ENCODE measurements around the gene XXYLT1.
"Not testable (repeated sequence)": the region's sequence is repeated elsewhere in the genome, so short reads cannot be mapped to it uniquely, and the experiment has no call there.

XXYLT1 gene

DNA sequence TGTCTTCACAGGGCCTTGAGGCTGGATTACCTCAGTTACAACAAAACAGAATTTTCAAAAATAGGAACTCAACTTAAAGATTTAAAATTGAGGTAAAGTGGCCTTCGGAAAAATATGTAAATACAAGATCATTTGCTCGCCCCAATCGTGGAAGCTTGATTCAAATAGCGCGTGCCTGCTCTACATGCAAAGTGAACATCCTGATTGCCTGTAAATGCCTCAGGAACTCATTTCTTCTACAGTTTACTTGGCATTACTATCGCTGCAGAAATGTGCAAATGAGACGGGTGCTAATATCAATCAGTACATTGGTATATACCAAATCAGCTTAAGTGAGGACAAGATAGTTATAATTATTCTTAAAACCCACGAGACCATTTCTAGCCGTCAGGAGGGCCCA lies 159.2 kb downstream of the XXYLT1 start:
- DNase-seq (ENCODE audit: low read depth) = no peak

DNA sequence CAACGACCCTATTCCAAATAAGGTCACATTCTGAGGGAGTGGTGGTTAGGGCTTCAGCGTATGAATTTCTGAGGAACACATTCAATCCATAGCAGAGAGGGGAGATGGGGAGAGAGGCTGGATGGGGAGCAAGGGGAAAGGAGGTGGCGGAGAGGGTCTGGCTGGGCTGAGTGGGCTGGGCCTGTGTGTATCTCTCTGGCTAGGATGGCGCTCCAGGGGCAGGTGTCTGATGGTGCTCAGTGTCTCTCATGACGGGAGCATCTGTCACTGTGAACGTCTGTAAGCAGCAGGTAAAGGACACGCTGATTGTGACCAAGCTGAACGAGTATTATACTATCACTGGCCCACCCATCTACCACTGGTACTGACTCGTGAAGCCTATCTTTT lies 159.6 kb downstream of the XXYLT1 start:
- no peak for DNase-seq (ENCODE audit: low read depth)

DNA sequence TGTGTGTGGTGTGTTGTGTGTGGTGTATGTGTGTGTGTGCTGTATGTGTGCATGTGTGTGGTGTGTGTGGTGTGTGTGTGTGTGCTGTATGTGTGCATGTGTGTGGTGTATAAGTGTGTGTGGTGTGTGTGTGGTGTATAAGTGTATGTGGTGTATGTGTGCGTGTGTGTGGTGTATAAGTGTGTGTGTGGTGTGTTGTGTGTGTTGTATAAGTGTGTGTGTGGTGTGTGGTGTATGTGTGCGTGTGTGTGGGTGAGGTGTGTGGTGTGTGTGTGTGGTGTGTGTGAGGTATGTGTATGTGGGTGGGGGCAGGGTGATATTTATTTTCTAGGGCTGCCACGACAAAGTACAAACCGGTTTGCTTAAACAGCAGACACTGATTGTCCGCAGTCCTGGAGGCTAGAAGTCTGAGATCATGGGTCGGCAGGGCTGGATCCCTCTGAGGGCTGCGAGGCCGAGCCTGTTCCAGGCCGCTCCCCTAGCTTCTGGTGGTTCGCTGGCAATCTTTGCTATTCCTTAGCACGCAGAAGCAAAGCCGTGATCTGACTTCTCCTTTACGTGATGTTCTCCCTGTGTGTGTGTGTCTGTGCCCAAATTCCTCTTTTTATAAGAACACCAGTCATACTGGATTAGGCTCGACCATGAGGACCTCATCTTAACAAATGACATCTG lies 160.2 kb downstream of the XXYLT1 start:
- DNase-seq (ENCODE audit: low read depth) = no peak

DNA sequence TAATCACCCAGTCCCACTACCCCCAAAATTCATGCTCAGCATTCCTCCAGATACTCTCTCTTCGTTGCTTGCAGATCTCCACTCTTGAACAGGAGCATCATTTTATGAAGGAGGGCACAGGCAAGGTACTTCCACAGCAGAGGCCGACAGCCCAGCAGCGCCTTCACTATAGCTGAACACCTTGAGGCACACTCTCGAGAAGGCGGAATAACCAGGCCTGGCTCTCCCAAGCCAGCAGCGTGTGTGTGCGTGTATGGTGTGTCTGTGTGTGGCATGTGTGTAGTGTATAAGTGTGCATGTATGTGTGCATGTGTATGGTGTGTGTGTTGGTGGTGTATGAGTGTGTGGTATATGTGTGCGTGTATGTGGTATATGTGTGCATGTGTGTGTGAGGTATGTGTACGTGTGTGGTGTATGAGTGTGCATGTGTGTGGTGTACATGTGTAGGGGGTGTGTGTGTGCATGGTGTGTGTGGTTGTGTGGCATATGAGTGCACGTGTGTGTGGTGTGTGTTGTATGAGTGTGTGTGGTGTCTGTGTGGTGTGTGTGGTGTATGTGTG lies 161.8 kb downstream of the XXYLT1 start:
- DNase-seq (ENCODE audit: low read depth) = no peak

DNA sequence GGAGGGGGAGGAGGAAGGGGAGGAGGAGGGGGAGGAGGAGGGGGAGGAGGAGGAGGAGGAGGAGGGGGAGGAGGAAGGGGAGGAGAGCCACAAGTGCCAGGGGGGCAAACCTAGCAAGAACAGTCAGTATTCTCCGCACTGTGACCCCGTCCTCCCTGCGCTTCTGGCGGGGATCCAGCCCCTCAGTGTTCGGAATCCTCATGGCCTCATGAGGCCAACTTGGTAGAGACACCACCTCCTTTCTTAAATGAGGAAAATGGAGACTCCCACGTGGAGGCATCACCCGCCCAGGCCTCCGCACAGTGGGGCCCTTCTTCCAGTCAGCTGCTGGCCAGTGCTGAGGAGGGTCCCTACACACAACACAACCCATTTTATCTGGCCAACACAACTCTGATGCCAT lies 163.4 kb downstream of the XXYLT1 start:
- DNase-seq (ENCODE audit: low read depth) = no peak

DNA sequence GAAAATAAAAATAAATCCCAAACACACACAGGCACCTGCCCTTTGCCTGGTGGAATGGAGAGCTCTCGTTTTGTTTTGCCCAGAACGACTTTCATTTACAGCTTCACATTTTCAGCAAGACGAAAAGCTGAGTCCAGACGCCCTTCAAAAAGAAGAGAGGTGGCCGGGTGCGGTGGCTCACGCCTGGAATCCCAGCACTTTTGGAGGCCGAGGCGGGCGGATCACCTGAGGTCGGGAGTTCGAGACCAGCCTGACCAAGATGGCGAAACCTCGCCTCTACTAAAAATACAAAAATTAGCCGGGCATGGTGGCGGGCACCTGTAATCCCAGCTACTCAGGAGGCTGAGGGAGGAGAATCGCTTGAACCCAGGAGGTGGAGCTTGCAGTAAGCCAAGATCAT lies 163.9 kb downstream of the XXYLT1 start:
- not testable (repeated sequence) for DNase-seq (ENCODE audit: low read depth)

DNA sequence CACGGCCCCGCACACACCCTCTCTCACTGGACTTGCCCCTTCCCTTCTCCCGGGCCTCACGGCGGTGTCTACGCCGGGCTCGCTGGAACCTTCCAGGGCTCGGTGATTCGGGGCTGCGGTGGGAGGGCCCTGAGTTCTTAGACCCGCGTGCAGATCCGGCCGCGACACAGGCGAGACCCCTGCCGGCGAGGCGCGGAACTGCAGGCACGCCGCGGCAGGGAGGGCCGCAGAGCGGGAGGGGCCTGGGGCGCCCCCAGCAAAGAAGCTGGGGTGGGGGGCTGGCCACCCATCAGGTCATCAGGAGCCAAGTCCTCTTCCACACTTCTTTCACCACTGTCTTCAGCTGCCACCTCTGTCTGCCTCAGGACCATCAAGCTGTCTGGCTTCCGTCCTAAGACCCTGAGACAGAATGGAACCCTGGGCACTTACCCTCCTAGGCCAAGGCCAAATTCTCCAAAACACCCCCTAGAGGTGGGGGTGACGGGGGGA lies 164.5 kb downstream of the XXYLT1 start:
- peak; percentile 56 for DNase-seq (ENCODE audit: low read depth)

DNA sequence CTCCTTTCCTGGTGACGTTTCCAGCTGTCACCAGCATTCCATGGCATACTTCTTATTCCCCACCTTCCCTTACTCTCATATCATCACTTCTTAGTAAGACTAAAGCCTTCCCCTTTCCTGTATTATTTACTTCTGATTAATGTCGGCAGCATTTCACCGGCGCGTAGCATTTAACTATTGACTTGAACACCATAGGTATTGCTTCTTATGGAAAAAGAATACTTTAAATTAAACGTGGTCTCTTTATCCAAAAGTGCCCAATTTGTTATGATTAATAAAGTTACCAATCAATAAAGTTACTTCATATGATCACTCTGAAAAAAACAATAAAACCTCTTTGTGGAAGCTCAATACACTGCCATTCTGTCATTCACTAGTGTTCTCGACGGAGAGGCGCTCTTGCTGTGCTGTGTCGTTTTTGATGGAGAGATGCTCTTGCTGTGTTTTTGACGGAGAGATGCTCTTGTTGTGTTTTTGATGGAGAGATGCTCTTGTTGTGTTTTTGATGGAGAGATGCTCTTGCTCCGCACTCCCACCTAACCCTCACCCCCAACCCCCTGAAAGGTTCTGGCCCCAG lies 165.0 kb downstream of the XXYLT1 start:
- DNase-seq (ENCODE audit: low read depth) = no peak

DNA sequence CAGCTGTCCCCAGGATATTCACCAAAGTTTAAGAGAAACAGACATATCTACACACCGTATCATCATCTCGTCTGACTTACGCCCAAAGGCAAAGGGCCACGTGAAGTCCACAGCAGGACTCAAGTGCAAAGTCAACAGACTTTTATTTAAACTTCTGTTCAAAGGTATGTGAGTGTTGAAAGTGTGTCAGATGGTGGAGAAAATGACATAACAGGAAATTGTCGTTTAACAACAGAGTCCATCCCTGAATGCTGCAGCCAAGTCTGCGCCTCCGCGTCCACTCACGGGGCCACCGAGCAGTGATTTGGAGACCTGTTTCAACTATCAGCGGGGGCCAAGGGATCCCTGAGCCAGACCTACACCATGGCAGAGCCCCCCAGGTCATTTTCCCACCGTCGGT lies 165.6 kb downstream of the XXYLT1 start:
- DNase-seq (ENCODE audit: low read depth) = no peak

DNA sequence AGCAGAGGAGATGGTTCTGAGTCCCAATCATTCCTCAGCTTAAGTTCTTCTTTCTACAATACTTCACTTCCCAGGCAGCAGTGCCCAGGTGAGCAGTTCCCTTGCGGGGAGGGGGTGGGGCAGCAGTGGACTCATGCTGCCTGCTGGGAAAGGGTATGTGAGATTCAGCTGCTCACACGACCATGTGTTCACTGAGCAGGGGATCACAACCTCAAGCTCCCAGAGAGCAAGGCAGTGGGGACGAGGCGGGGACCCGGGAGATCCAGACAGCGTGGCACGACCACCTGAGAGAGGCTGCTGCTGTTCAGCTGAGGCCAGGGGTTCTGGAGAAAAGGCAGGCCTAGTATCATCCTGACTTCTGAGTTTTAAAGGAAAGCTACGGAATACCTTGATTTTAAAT lies 166.6 kb downstream of the XXYLT1 start:
- no peak for DNase-seq (ENCODE audit: low read depth)

DNA sequence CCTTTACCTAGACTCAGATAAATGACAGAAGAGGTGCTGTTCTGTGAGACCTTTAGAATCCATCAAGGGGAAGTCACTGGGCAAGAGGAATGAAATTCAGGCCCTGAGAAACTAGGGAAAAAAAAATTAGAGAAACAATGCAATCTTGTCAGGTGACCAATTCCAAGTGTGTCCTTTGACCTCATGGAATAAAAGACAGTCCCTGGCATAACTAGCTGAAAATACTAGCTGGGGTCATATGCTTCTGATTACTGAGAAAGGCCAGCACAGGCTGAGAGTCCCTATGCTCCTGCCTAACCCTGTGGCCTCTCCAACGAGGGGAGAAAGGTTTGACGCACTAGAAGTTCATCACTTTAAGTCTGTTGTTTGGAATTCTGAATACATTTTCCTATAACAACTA lies 167.3 kb downstream of the XXYLT1 start:
- DNase-seq (ENCODE audit: low read depth) = no peak

DNA sequence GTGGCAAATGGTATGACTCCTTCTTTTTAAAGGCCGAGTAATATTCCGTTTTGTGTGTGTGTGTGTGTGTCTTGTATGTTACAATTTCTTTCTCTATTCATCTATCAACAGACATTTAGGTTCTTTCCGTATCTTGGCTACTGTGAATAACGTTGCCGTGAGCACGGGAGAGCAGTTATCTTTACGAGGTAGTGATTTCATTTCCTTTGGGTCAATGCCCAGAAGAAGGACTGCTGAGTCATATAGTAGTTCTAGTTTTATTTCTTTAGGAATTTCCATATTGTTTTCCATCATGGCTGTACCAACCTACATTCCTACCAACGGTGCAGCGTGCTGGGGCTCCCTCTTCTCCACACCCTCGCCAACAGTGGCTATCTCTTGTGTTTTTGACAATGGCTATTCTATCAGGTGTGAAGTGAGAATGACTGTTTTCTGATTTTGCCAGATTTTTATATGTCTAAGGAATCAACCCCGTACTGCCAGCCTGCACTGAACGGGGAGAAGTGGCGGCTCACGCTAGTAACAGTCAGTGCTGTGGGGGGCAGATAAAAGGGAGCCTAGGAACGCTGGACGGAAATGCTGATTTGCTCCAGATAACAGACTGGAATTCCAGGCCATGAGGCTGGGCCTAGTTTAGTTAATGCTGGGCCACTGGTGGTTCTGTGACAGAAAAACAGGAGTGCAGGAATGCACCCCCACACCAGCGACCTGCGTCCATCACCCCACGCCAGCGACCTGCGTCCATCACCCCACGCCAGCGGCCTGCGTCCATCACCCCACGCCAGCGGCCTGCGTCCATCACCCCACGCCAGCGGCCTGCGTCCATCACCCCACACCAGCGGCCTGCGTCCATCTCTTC lies 168.1 kb downstream of the XXYLT1 start:
- DNase-seq (ENCODE audit: low read depth) = no peak

DNA sequence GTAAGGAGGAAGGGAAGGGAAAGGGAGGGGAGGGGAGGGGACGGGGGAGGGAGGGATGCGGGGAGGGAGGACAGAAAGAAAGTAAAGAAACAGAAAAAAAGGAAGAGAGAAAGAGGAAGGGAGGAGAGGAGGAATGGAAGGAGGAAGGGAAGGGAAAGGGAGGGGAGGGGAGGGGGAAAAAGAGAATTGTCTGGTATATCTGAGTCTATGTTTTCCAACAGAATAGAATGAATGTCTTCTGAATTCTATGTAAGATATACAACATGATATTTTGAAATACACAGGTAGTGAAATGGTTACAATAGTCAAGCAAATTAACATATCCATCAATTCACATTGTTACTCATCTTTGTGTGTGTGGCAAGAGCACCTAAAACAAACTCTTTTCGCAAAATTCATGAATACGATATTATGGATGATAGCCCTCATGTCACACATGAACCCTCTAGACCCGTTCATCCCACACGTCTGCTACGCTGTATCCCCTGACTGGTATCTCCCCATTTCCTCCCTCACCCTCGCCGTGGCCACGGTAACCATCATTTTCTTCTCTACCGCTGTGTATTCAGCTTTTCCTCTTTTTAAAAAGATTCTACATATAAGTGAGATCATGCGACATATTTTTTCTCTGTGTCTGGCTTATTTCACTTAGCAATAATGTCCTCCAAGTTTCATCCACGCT lies 168.9 kb downstream of the XXYLT1 start:
- no peak for DNase-seq (ENCODE audit: low read depth)

DNA sequence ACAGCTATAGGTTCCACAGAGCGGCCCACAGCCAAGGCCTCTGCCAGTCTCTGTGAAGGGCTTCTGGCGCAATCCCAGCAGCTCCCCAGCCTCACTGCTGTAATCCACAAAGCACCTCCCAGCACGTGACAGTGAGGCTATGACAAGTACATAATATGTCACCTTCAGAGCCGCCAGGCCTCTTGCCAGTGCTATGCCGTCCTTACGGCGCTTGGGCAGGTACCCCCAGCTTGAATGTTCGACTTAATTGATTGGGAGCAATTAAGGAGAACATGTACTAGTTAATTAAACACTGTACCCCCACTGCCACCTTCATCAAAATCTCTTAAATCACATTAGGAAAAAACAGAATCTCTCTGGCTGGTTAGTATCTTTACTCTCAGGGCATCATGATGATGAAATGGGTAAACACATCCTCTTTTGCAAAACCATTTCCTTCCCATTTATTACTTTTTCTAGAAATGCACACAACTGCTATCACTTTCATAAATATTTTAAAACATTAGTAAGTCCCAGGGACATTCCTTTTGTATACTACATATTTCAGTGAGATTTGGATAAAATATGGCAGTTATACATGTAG lies 169.9 kb downstream of the XXYLT1 start:
- no peak for DNase-seq (ENCODE audit: low read depth)

DNA sequence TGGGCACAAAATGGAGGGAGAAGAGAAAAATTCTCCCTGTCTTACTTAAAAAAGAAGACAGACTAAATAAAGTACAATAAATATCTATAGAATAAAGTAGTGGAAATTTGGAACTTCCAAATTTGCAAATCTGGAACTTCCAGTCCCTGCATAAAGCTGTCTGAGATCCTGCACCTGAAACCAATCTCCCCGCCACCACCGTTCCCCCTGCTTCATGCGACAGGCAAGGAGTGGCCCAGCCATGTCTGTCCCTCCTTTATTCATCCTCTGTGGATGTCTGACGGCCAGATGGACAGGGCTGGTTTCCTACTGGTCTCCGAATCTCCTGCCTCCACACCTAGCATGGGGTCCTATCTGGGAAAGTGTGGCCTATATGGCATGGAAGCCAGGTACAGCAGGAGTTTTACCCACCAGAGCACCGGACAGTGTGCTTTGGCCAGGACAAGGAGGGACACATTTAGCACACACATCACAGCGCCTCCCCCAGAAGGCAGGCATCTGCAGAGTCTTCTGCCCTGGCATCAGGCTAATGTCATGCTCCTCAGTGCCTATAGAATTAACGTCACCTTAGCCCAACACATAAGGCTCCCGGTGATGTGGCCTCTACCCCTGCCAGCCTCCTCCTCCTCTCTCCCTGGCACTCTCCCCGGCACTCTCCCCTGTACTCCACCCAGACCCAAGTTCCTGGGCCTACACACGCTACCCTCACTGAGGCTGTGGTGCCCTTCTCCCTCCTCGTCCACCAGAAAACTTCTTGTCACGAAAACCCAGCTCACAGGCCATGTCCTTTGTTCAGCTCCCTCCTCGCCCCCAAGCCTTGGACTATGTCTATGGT lies 170.8 kb downstream of the XXYLT1 start:
- DNase-seq (ENCODE audit: low read depth) = no peak

DNA sequence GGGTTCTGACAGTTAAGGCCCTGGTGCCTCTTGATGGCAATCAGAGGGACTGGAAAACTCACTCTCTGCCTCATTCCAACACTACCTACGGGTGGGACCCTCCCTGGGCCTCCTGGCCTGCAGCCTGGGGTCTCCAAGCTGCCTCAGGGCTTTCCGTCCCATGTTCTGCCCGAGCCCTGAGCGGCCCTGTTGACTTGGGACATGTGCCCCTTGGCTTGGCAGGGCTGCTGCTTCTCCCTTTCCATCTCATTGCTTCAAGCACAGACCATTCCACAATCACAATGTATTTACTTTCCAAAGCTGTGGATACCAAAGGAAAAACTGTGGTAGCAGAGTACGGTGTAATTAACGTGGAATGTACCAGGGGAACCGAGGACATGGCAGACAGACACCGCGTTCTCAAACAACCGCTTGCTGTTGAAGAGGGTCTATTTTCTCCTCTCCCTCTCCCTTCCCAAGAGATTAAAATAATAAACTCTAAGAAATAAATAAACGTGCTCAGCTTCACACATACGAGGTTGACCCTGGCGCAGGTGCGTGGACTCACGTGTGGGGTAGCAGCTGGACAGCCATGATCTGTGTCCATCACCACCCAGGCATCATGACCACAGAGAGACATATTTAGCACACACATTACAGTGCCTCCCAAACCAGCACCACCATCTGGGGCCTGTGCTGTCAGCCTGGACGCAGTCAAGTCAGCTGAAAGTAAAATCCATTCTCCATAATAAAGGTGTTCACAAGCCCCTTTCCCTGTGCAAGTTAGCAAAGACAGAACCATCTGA lies 172.0 kb downstream of the XXYLT1 start:
- no peak for DNase-seq (ENCODE audit: low read depth)

DNA sequence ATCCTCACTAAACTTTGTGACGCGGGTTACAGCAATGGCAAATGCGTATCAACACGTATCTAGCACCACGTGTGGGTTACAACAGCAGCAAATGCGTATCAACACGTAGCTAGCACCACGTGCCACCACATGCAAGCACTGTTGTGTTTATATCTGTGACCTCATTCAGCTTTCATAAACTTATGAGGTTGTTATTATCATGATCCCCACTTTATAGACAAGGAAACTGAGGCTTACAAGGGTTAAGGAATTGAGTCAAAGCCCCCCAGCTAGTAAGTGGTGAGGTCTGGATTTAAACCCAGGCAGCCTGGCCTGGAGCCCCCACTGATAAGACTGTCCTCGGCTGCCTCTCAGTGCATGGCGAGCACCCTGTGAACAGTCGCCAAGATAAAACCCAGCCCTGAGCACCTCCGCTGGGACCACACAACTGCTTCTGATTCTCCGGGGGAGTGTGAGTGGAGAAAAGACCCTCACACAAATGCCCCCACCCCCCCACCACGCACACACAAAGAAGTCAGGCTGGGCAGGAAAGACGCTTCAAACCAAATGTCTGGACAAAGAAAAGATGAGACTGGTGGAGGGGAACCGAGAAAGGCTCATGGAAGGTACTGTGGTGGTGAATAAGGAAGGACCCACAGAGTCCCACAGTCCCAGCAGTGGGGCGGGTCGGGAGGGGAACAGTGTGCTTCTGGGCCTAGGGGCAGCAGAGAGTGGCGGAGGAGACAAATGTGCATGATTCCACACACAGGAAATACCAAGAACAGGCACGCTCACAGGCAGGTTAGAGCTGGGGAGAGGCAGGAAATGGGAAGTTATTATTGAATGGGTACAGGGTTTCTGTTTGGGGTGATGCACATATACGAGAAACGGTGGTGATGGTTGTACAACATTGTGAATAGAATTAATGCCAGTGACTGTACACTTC lies 173.4 kb downstream of the XXYLT1 start:
- DNase-seq (ENCODE audit: low read depth) = no peak

DNA sequence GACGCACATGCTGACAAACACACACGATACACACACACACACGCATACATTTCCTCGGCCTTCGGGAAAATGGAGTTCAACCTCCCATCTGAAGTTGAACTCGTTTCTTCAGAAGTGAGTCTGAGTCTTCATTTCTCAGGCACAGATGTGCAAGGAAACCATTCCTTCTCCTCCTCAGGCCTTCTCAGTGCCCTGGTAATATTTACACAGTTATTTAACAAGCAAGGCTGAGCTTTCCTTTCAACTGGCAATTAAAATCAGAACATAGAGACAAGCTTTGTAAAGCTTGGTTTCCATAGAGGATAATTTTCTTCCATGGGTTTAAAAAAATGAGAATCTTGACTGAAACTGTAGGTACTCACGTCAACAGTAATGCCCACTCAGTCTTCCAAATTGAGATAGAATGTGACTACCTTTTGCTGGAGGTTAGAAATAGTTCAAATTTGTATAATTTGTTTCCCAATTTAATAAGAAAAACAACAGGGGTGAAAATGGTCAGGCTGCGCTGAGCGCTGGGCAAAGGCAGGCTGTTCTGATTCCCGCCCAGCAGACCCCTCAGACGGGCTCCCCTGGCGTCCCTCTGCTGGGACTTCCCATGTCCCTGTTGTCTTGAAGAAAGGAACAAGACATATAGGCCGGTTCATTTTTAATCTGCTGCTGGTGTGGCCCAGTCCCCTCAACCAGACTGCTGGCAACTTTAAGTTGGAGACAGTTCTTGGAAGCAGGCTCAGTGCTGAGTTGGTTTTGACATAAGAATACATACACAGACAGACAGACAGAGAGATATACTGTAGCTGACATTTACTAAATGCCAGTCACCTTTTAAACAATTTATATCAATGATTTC lies 174.3 kb downstream of the XXYLT1 start:
- no peak for DNase-seq (ENCODE audit: low read depth)
